GM13976 (cell line): ENCODE results near the gene OR7C1.

ENCODE experiments used
- DNase-seq: peaks from one replicate; pipeline ENCODE4 v3.0.0; 2012; ENCODE audit warnings: low spot score
- in situ Hi-C: fragments of 300-500 bp; cut with MboI; formaldehyde crosslinking; loops from one replicate; pipeline ENCODE4 v1.12.0; 2022; ENCODE audit warnings: low sequenced_read_pairs, mixed read lengths, inconsistent platforms; ENCODE audit not compliant: unreplicated experiment
- TF ChIP-seq, protein P1 (sequence below): IDR thresholded peaks from 2 replicates; pipeline ENCODE4 v1.5.1; 2012; ENCODE audit warnings: borderline replicate concordance, mild to moderate bottlenecking; ENCODE audit not compliant: insufficient read depth; ENCODE audit errors: extremely low read depth, missing control alignments, control extremely low read depth

Gene OR7C1

GRCh38 chr19:14835011-14835410 lies at the start of gene OR7C1, which contains the start of gene OR7A5:
Gene OR7C1 (minus strand): TSS chr19:14835185. CDS start chr19:14800136, 35,049 bp downstream.
Gene OR7A5 (minus strand): TSS chr19:14835185. CDS start chr19:14828241, 6,944 bp downstream.
- DNase-seq, result no peak
- TF ChIP-seq, protein P1, sequence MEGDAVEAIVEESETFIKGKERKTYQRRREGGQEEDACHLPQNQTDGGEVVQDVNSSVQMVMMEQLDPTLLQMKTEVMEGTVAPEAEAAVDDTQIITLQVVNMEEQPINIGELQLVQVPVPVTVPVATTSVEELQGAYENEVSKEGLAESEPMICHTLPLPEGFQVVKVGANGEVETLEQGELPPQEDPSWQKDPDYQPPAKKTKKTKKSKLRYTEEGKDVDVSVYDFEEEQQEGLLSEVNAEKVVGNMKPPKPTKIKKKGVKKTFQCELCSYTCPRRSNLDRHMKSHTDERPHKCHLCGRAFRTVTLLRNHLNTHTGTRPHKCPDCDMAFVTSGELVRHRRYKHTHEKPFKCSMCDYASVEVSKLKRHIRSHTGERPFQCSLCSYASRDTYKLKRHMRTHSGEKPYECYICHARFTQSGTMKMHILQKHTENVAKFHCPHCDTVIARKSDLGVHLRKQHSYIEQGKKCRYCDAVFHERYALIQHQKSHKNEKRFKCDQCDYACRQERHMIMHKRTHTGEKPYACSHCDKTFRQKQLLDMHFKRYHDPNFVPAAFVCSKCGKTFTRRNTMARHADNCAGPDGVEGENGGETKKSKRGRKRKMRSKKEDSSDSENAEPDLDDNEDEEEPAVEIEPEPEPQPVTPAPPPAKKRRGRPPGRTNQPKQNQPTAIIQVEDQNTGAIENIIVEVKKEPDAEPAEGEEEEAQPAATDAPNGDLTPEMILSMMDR, result no peak
- in situ Hi-C loops, result no loop called here

- TF ChIP-seq, protein P1, result no peak
- in situ Hi-C loops, result loop anchor here (10.0 kb wide), 1 partner anchor 283 kb away; no protein-coding TSS in a partner anchor
- DNase-seq, result peak; percentile 42
These were observed 36.7 kb upstream of the OR7C1 start for GRCh38 chr19:14871619-14872230.

GRCh38 chr19:14868497-14868896 lies 33.5 kb upstream of the OR7C1 start:
- in situ Hi-C loops, result no loop called here
- DNase-seq, result no peak
- TF ChIP-seq, protein P1, result no peak

- TF ChIP-seq, protein P1, result no peak
- no peak for DNase-seq
- in situ Hi-C loops, result no loop called here
These were observed 13.8 kb upstream of the OR7C1 start, which contains the start of gene OR7A10 for GRCh38 chr19:14848822-14849221. Gene OR7A10 (minus strand): TSS chr19:14848922. CDS start chr19:14841877, 7,045 bp downstream.

- TF ChIP-seq, protein P1, result no peak
- in situ Hi-C loops, result no loop called here
- DNase-seq, result no peak
These were observed 8.6 kb upstream of the OR7C1 start for GRCh38 chr19:14843578-14843977.

GRCh38 chr19:14843169-14843568 lies 8.2 kb upstream of the OR7C1 start:
- TF ChIP-seq, protein P1, result no peak
- in situ Hi-C loops, result no loop called here
- no peak for DNase-seq
